Right lobe of liver (tissue), 4 donors: ENCODE measurements around the gene NDUFA13.

ENCODE experiments used
- POLR2A ChIP-seq: fragments of 450-650 bp; IDR thresholded peaks from one replicate; pipeline ENCODE4 v1.6.1; 2017; ENCODE audit warnings: antibody characterized with exemption, mild to moderate bottlenecking
- TF ChIP-seq, protein P1 (sequence below), 4 donors: fragments of 200-600 bp in 3 of 4; fragments of 450-650 bp in 1 of 4; IDR thresholded peaks; one replicate each; pipeline versions ENCODE4 v1.5.1 to v1.8.0; 2016 to 2022; ENCODE audit warnings: antibody characterized with exemption in 4 of 4, mild to moderate bottlenecking in 2 of 4
- donor health status: DM: no; HTN: no; CAD: no.
- donor health status: DM: no; HTN: no; CAD: no.
- donor health status: DM: no; HTN: yes; CAD: no.

GRCh38 chr19:19543640-19544039 is 27.6 kb downstream of the NDUFA13 start:
- TF ChIP-seq, protein P1, sequence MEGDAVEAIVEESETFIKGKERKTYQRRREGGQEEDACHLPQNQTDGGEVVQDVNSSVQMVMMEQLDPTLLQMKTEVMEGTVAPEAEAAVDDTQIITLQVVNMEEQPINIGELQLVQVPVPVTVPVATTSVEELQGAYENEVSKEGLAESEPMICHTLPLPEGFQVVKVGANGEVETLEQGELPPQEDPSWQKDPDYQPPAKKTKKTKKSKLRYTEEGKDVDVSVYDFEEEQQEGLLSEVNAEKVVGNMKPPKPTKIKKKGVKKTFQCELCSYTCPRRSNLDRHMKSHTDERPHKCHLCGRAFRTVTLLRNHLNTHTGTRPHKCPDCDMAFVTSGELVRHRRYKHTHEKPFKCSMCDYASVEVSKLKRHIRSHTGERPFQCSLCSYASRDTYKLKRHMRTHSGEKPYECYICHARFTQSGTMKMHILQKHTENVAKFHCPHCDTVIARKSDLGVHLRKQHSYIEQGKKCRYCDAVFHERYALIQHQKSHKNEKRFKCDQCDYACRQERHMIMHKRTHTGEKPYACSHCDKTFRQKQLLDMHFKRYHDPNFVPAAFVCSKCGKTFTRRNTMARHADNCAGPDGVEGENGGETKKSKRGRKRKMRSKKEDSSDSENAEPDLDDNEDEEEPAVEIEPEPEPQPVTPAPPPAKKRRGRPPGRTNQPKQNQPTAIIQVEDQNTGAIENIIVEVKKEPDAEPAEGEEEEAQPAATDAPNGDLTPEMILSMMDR (IDR thresholded peaks at IDR 0.05), result no peak
- TF ChIP-seq POLR2A, result no peak
